Spleen (tissue), 7 donors: ENCODE results near the gene RAE1.

ENCODE experiments used
- POLR2A ChIP-seq, 3 donors: fragments of 450-650 bp; IDR thresholded peaks; one replicate each; pipeline ENCODE4 v1.5.1; 2017; ENCODE audit warnings: antibody characterized with exemption in 3 of 3, mild to moderate bottlenecking in 1 of 3
- TF ChIP-seq, protein P1 (sequence below), 11 experiments: fragments of 200-600 bp in 7 of 11; fragments of 450-650 bp in 4 of 11; sonication (generic) in 4 of 11; IDR thresholded peaks in 8 of 11; conservative IDR thresholded peaks in 3 of 11; 1 replicate in 7 of 11; 2 replicates in 4 of 11; pipeline versions ENCODE4 v1.4.0 to v1.8.0; 2016 to 2021; ENCODE audit warnings: antibody characterized with exemption in 11 of 11, inconsistent platforms in 4 of 11, mild to moderate bottlenecking in 1 of 11
- donor health status: DM: no; HTN: no; CAD: no; lungs with moderate emphysema.
- donor health status: DM: no; HTN: no; CAD: no.
- donor health status: DM: no; HTN: no; CAD: no.

DNA sequence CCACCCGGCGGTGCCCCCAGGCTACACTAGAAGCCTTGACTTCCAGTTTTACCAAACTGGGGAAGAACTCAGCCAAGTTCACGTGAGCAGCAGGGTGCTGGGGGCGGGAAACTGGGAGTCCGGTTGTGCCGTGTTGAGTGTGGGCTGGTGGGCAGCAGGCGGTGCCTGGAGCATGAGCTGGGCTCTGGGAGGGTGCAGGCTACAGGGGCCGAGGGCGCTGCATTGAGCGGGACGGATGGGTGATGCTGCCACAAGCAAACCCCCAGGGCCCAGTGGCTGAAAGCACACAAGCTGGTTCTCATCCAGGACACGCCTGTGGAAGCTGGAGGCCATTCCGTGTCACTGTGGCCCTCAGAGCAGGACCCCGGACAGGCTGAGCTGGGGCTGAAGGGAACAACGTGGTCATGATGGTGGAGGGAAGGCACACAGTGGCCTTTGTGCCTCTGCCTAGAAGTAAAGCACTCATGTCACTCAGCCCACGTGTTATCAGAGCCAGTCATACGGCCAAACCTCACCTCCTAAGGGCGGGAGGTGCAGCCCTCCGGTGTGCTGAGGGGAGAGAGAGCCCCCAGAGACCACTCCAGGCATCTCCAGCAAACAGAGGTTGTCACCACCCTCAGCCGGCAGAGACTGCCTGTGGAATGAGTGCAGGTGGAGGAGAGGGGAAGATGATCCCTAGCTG, 69.7 kb downstream of the RAE1 start:
- no peak for TF ChIP-seq POLR2A (IDR thresholded peaks at IDR 0.05)
- TF ChIP-seq, protein P1, sequence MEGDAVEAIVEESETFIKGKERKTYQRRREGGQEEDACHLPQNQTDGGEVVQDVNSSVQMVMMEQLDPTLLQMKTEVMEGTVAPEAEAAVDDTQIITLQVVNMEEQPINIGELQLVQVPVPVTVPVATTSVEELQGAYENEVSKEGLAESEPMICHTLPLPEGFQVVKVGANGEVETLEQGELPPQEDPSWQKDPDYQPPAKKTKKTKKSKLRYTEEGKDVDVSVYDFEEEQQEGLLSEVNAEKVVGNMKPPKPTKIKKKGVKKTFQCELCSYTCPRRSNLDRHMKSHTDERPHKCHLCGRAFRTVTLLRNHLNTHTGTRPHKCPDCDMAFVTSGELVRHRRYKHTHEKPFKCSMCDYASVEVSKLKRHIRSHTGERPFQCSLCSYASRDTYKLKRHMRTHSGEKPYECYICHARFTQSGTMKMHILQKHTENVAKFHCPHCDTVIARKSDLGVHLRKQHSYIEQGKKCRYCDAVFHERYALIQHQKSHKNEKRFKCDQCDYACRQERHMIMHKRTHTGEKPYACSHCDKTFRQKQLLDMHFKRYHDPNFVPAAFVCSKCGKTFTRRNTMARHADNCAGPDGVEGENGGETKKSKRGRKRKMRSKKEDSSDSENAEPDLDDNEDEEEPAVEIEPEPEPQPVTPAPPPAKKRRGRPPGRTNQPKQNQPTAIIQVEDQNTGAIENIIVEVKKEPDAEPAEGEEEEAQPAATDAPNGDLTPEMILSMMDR (IDR thresholded peaks at IDR 0.05 in 8 of 11, conservative IDR thresholded peaks at IDR 0.05 in 3 of 11) = no peak
